HS-5 (cell line): ENCODE measurements around the gene LILRA1.
"Not testable (repeated sequence)": the region's sequence is repeated elsewhere in the genome, so short reads cannot be mapped to it uniquely, and the experiment has no call there.

Source experiments
- DNase-seq: peaks from one replicate; pipeline ENCODE4 v3.0.0-alpha.2; 2012; ENCODE audit warnings: low read depth

Gene LILRA1

GRCh38 chr19:54593445-54593844 is at the start of gene LILRA1:
LILRA1 (plus strand) TSS chr19:54593632; CDS start chr19:54594245, 613 bp downstream.
- DNase-seq = not testable (repeated sequence)

GRCh38 chr19:54548806-54549205 is 44.6 kb upstream of the LILRA1 start:
- no peak for DNase-seq

GRCh38 chr19:54549224-54549623 is 44.2 kb upstream of the LILRA1 start:
- no peak for DNase-seq

GRCh38 chr19:54551293-54551692 is 42.1 kb upstream of the LILRA1 start:
- no peak for DNase-seq

- no peak for DNase-seq
These were observed 41.2 kb upstream of the LILRA1 start for GRCh38 chr19:54551950-54552912.

- no peak for DNase-seq
These were observed 40.5 kb upstream of the LILRA1 start for GRCh38 chr19:54552913-54553310.

GRCh38 chr19:54554006-54554405 is 39.4 kb upstream of the LILRA1 start:
- DNase-seq = no peak

- no peak for DNase-seq
These were observed 38.5 kb upstream of the LILRA1 start for GRCh38 chr19:54554896-54555295.

- DNase-seq = no peak
These were observed 37.2 kb upstream of the LILRA1 start for GRCh38 chr19:54556194-54556593.

GRCh38 chr19:54558339-54558738 is 35.1 kb upstream of the LILRA1 start:
- DNase-seq = no peak

- peak; percentile 9 for DNase-seq
These were observed 32.5 kb upstream of the LILRA1 start for GRCh38 chr19:54560881-54561385.

- no peak for DNase-seq
These were observed 31.6 kb upstream of the LILRA1 start for GRCh38 chr19:54561840-54562239.

GRCh38 chr19:54563206-54563605 is 30.2 kb upstream of the LILRA1 start:
- not testable (repeated sequence) for DNase-seq

GRCh38 chr19:54570316-54570715 is 23.1 kb upstream of the LILRA1 start:
- no peak for DNase-seq

GRCh38 chr19:54571715-54572615 is 21.5 kb upstream of the LILRA1 start:
- not testable (repeated sequence) for DNase-seq

GRCh38 chr19:54572696-54573311 is 20.6 kb upstream of the LILRA1 start:
- no peak for DNase-seq

- DNase-seq = no peak
These were observed 20.0 kb upstream of the LILRA1 start, which contains the start of gene LILRA2 for GRCh38 chr19:54573330-54573872. LILRA2 (plus strand) TSS chr19:54573790; CDS start chr19:54573879, 89 bp downstream.

GRCh38 chr19:54574051-54574450 is 19.4 kb upstream of the LILRA1 start:
- DNase-seq = no peak

GRCh38 chr19:54574527-54575056 is 18.8 kb upstream of the LILRA1 start:
- DNase-seq = no peak

- DNase-seq = not testable (repeated sequence)
These were observed 18.2 kb upstream of the LILRA1 start for GRCh38 chr19:54575205-54575604.

GRCh38 chr19:54576411-54576976 is 16.9 kb upstream of the LILRA1 start:
- DNase-seq = no peak
